Measurements from ENCODE around the gene TM2D3.

DNA sequence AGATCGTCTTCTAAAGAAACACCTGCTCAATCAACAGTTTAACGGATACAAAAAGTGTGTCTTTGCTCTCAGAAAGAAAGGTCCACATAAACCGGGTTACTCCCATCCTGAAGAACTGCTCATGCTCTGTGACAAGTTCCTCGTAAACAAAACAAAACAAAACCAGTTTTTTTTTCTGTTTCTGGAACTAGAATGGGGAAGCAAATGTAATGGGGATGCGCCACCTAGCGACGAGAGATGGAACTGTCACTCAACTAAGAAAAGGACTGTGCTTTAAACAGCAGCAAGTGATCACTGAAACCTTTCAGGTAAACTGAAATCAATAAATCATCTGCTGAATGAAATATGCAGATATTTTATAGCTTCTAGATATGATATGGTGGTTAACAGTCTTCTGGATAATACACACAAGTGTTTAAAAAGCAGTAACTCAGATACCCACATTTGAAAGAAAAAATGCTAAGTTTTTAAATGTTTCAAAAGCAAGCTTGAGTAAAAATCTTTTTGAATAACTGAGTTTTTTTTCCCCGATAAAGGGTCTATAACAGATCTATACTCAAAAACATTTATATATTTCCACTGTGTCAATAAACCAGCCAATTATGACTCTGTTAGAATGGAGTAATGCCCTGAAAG, 10.9 kb downstream of the TM2D3 start:
- TF ChIP-seq GABPA (IDR thresholded peaks at IDR 0.05; ENCODE audit: low read depth) (no peak), TAF1 (IDR thresholded peaks at IDR 0.05; ENCODE audit: borderline replicate concordance, low read depth, low read length) (no peak), SMAD1 (IDR thresholded peaks at IDR 0.05; ENCODE audit: low read depth, partially characterized antibody) (no peak), POLR2AphosphoS2 (IDR thresholded peaks at IDR 0.05; ENCODE audit: low read depth, low read length) (no peak), POLR2A (IDR thresholded peaks at IDR 0.05; ENCODE audit: low read depth, low read length) (no peak), RCOR1 (conservative IDR thresholded peaks at IDR 0.05; ENCODE audit: low read depth, low read length) (no peak), ZNF274 (IDR thresholded peaks at IDR 0.05; ENCODE audit: insufficient read depth, insufficient read length) (no peak), SREBF1 (IDR thresholded peaks at IDR 0.05; ENCODE audit: low read length) (no peak)
- TF ChIP-seq, protein P1, sequence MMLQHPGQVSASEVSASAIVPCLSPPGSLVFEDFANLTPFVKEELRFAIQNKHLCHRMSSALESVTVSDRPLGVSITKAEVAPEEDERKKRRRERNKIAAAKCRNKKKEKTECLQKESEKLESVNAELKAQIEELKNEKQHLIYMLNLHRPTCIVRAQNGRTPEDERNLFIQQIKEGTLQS (IDR thresholded peaks at IDR 0.05; ENCODE audit: borderline replicate concordance, extremely low read depth, low read depth, low read length): no peak
- TF ChIP-seq, protein P2, sequence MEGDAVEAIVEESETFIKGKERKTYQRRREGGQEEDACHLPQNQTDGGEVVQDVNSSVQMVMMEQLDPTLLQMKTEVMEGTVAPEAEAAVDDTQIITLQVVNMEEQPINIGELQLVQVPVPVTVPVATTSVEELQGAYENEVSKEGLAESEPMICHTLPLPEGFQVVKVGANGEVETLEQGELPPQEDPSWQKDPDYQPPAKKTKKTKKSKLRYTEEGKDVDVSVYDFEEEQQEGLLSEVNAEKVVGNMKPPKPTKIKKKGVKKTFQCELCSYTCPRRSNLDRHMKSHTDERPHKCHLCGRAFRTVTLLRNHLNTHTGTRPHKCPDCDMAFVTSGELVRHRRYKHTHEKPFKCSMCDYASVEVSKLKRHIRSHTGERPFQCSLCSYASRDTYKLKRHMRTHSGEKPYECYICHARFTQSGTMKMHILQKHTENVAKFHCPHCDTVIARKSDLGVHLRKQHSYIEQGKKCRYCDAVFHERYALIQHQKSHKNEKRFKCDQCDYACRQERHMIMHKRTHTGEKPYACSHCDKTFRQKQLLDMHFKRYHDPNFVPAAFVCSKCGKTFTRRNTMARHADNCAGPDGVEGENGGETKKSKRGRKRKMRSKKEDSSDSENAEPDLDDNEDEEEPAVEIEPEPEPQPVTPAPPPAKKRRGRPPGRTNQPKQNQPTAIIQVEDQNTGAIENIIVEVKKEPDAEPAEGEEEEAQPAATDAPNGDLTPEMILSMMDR (IDR thresholded peaks at IDR 0.05 in 2 of 3, conservative IDR thresholded peaks at IDR 0.05 in 1 of 3; ENCODE audit: control insufficient read depth in 2 of 3, extremely low read depth in 1 of 3, insufficient read depth in 1 of 3, low read depth in 3 of 3, low read length in 3 of 3): peak; percentile 87 to 96 (median 91)
